ENCODE results near the gene USP21.
A peak's percentile ranks its signal among the peaks of the same experiment; 100 is the strongest.

Gene USP21

GRCh38 chr1:161175771-161176453 is 16.6 kb downstream of the USP21 start:
- no peak for TF ChIP-seq EP300 (IDR thresholded peaks at IDR 0.05; ENCODE audit: borderline replicate concordance)
- no peak for TF ChIP-seq EGR1 (IDR thresholded peaks at IDR 0.05)
- no peak for TF ChIP-seq REST (IDR thresholded peaks at IDR 0.05; ENCODE audit: low read depth)
- TF ChIP-seq TAF1 (IDR thresholded peaks at IDR 0.05; ENCODE audit: low read depth), result no peak
- no peak for TF ChIP-seq USF1 (IDR thresholded peaks at IDR 0.05)
- TF ChIP-seq CEBPB (IDR thresholded peaks at IDR 0.05), result no peak
- no peak for TF ChIP-seq MAX (IDR thresholded peaks at IDR 0.05)
- TF ChIP-seq RAD21 (IDR thresholded peaks at IDR 0.05; ENCODE audit: low read depth), result no peak
- no peak for TF ChIP-seq NFIC (IDR thresholded peaks at IDR 0.05)
- TF ChIP-seq FOXM1 (IDR thresholded peaks at IDR 0.05; ENCODE audit: borderline replicate concordance, low read depth), result no peak
- TF ChIP-seq TCF12 (IDR thresholded peaks at IDR 0.05; ENCODE audit: low read depth), result no peak
- no peak for TF ChIP-seq CREB1 (IDR thresholded peaks at IDR 0.05; ENCODE audit: low read depth)
- no peak for TF ChIP-seq ZBTB7A (IDR thresholded peaks at IDR 0.05; ENCODE audit: low read depth)

- TF ChIP-seq CEBPB (IDR thresholded peaks at IDR 0.05) (no peak), YY1 (IDR thresholded peaks at IDR 0.05; ENCODE audit: low read depth) (no peak), MAX (IDR thresholded peaks at IDR 0.05) (no peak), TCF12 (IDR thresholded peaks at IDR 0.05; ENCODE audit: low read depth) (no peak), CREB1 (IDR thresholded peaks at IDR 0.05; ENCODE audit: low read depth) (no peak), FOXM1 (IDR thresholded peaks at IDR 0.05; ENCODE audit: borderline replicate concordance, low read depth) (no peak), EP300 (IDR thresholded peaks at IDR 0.05; ENCODE audit: borderline replicate concordance) (no peak)
Measured at GRCh38 chr1:161176468-161177111, 17.3 kb downstream of the USP21 start.

- TF ChIP-seq RAD21 (IDR thresholded peaks at IDR 0.05; ENCODE audit: low read depth) (no peak), ZBTB7A (IDR thresholded peaks at IDR 0.05; ENCODE audit: low read depth) (peak; percentile 47; the same call in 1 of the 2 replicates), USF1 (IDR thresholded peaks at IDR 0.05) (no peak), CEBPB (IDR thresholded peaks at IDR 0.05) (no peak), EP300 (IDR thresholded peaks at IDR 0.05; ENCODE audit: borderline replicate concordance) (no peak), YY1 (IDR thresholded peaks at IDR 0.05; ENCODE audit: low read depth) (peak; percentile 99), FOXM1 (IDR thresholded peaks at IDR 0.05; ENCODE audit: borderline replicate concordance, low read depth) (no peak), CREB1 (IDR thresholded peaks at IDR 0.05; ENCODE audit: low read depth) (peak; percentile 64), NFIC (IDR thresholded peaks at IDR 0.05) (no peak), MAX (IDR thresholded peaks at IDR 0.05) (peak; percentile 94), REST (IDR thresholded peaks at IDR 0.05; ENCODE audit: low read depth) (no peak), TEAD4 (IDR thresholded peaks at IDR 0.05) (peak; percentile 36; the same call in 1 of the 2 replicates), EGR1 (IDR thresholded peaks at IDR 0.05) (peak; percentile 78), TCF12 (IDR thresholded peaks at IDR 0.05; ENCODE audit: low read depth) (no peak), TAF1 (IDR thresholded peaks at IDR 0.05; ENCODE audit: low read depth) (peak; percentile 97)
Measured at GRCh38 chr1:161177112-161177935, 18.0 kb downstream of the USP21 start, which contains the start of gene B4GALT3. TSS of gene B4GALT3 (minus strand) at chr1:161177507. CDS start at chr1:161176060, 1,447 bp downstream.

- TF ChIP-seq RAD21 (IDR thresholded peaks at IDR 0.05; ENCODE audit: low read depth) (no peak), EGR1 (IDR thresholded peaks at IDR 0.05) (no peak), EP300 (IDR thresholded peaks at IDR 0.05; ENCODE audit: borderline replicate concordance) (no peak), USF1 (IDR thresholded peaks at IDR 0.05) (no peak), YY1 (IDR thresholded peaks at IDR 0.05; ENCODE audit: low read depth) (no peak), TAF1 (IDR thresholded peaks at IDR 0.05; ENCODE audit: low read depth) (no peak), ZBTB7A (IDR thresholded peaks at IDR 0.05; ENCODE audit: low read depth) (no peak), MAX (IDR thresholded peaks at IDR 0.05) (no peak), REST (IDR thresholded peaks at IDR 0.05; ENCODE audit: low read depth) (no peak), CEBPB (IDR thresholded peaks at IDR 0.05) (no peak), CREB1 (IDR thresholded peaks at IDR 0.05; ENCODE audit: low read depth) (no peak), TEAD4 (IDR thresholded peaks at IDR 0.05) (no peak), FOXM1 (IDR thresholded peaks at IDR 0.05; ENCODE audit: borderline replicate concordance, low read depth) (no peak), NFIC (IDR thresholded peaks at IDR 0.05) (no peak), TCF12 (IDR thresholded peaks at IDR 0.05; ENCODE audit: low read depth) (no peak)
Measured at GRCh38 chr1:161177936-161178244, 18.6 kb downstream of the USP21 start.

Data from Ishikawa (cell line).